Peyer's patch (tissue), 4 donors: Measurements from ENCODE around the gene EFNA5.

Experiments
- POLR2A ChIP-seq, 2 donors: fragments of 450-650 bp; IDR thresholded peaks; one replicate each; pipeline ENCODE4 v1.5.1; 2017; ENCODE audit warnings: antibody characterized with exemption in 2 of 2, mild to moderate bottlenecking in 2 of 2, moderate library complexity in 2 of 2
- TF ChIP-seq, protein P1 (sequence below), 6 experiments: fragments of 450-650 bp in 4 of 6; fragments of 200-600 bp in 2 of 6; sonication (generic) in 1 of 6; IDR thresholded peaks; one replicate each; pipeline ENCODE4 v1.5.1; 2017 to 2019; ENCODE audit warnings: antibody characterized with exemption in 6 of 6, mild to moderate bottlenecking in 3 of 6, moderate library complexity in 1 of 6

DNA sequence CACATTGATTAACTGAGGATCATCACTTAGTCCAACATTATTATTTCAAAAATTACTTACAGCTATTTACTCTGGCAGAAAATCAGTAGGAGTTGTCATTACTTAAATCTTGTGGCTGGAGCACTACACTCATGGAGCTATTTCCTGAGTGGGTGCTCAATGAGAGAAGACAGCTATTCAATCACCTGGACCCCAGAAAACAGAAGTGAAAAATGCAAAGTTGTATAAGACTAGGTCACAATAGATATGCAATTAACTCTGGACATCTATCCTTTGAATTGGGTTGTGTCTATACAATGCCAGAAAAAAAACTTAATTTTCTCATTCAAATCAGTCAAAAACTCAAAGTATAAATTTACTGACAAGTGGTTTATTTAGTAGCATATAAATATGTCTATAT, 340.9 kb downstream of the EFNA5 start:
- TF ChIP-seq, protein P1, sequence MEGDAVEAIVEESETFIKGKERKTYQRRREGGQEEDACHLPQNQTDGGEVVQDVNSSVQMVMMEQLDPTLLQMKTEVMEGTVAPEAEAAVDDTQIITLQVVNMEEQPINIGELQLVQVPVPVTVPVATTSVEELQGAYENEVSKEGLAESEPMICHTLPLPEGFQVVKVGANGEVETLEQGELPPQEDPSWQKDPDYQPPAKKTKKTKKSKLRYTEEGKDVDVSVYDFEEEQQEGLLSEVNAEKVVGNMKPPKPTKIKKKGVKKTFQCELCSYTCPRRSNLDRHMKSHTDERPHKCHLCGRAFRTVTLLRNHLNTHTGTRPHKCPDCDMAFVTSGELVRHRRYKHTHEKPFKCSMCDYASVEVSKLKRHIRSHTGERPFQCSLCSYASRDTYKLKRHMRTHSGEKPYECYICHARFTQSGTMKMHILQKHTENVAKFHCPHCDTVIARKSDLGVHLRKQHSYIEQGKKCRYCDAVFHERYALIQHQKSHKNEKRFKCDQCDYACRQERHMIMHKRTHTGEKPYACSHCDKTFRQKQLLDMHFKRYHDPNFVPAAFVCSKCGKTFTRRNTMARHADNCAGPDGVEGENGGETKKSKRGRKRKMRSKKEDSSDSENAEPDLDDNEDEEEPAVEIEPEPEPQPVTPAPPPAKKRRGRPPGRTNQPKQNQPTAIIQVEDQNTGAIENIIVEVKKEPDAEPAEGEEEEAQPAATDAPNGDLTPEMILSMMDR (IDR thresholded peaks at IDR 0.05), result no peak
- TF ChIP-seq POLR2A (IDR thresholded peaks at IDR 0.05), result no peak
